ENCODE results near the gene CDC42BPA. TPM values are rescaled to one million over a fixed set of nuclear protein-coding genes. Genes with fewer than 3 reads are reported as not detected.

CDC42BPA gene
- total RNA-seq, 1 experiment from 2014 or later, result 25.2 TPM

- CTCF ChIA-PET, result interaction anchor here (1.5 kb wide), 1 partner anchor 66 kb away, joined by 4 read pairs; no protein-coding TSS in a partner anchor
- peaks cover under 1% of the 10 kb centered on the region for H3K4me1 Mint-ChIP-seq
- no peak for DNase-seq (ENCODE audit: low spot score)
- H3K9me3 Mint-ChIP-seq, result peaks cover 3% of the 10 kb centered on the region
- H3K36me3 Mint-ChIP-seq, result no peaks in the 10 kb centered on the region
- no peak for ATAC-seq
- H3K4me3 Mint-ChIP-seq, result no peak overlapping the region
- H3K27me3 Mint-ChIP-seq (ENCODE audit: low read depth), result no peaks in the 10 kb centered on the region
- TF ChIP-seq ETV6 (CRISPR knock-in tag; IDR thresholded peaks at IDR 0.05) (no peak), ZNF512 (CRISPR knock-in tag; IDR thresholded peaks at IDR 0.05; ENCODE audit: borderline replicate concordance) (no peak), GRHL2 (CRISPR knock-in tag; IDR thresholded peaks at IDR 0.05; ENCODE audit: insufficient replicate concordance, severe bottlenecking) (no peak), TCF7 (CRISPR knock-in tag; IDR thresholded peaks at IDR 0.05; ENCODE audit: low read depth) (no peak), RORB (CRISPR knock-in tag; IDR thresholded peaks at IDR 0.05) (no peak), PRDM15 (CRISPR knock-in tag; IDR thresholded peaks at IDR 0.05) (no peak), NR1H2 (CRISPR knock-in tag; IDR thresholded peaks at IDR 0.05) (no peak), HMGA2 (CRISPR knock-in tag; IDR thresholded peaks at IDR 0.05) (no peak), HMGXB4 (CRISPR knock-in tag; IDR thresholded peaks at IDR 0.05) (no peak), SMAD4 (CRISPR knock-in tag; IDR thresholded peaks at IDR 0.05) (no peak), ZNF121 (CRISPR knock-in tag; IDR thresholded peaks at IDR 0.05) (no peak), MXD4 (CRISPR knock-in tag; IDR thresholded peaks at IDR 0.05; ENCODE audit: borderline replicate concordance) (no peak)
- POLR2A ChIA-PET, result interaction anchor here (0.6 kb wide), 1 partner anchor 132 kb away, joined by 3 read pairs; no protein-coding TSS in a partner anchor
- no peak overlapping the region for H3K27ac Mint-ChIP-seq
These were observed 251.3 kb downstream of the CDC42BPA start for GRCh38 chr1:227066999-227067398.

GRCh38 chr1:227065311-227065710 lies 253.0 kb downstream of the CDC42BPA start:
- POLR2A ChIA-PET, result no interaction called here
- Mint-ChIP-seq H3K4me1 (no peaks in the 10 kb centered on the region), H3K36me3 (peaks cover 2% of the 10 kb centered on the region), H3K9me3 (peaks cover 5% of the 10 kb centered on the region), H3K27ac (peak overlapping the region; percentile 14; the same call in 1 of the 2 replicates), H3K27me3 (ENCODE audit: low read depth) (no peaks in the 10 kb centered on the region), H3K4me3 (no peak overlapping the region)
- CTCF ChIA-PET, result interaction anchor here (1.5 kb wide), 1 partner anchor 64 kb away, joined by 4 read pairs; no protein-coding TSS in a partner anchor
- ATAC-seq, result no peak
- DNase-seq (ENCODE audit: low spot score), result no peak
- no peak for TF ChIP-seq NR2C2 (CRISPR knock-in tag; IDR thresholded peaks at IDR 0.05)
- TF ChIP-seq IRF1 (CRISPR knock-in tag; IDR thresholded peaks at IDR 0.05), result no peak
- TF ChIP-seq EMX1 (CRISPR knock-in tag; IDR thresholded peaks at IDR 0.05), result no peak
- TF ChIP-seq USF1 (CRISPR knock-in tag; IDR thresholded peaks at IDR 0.05), result no peak
- TF ChIP-seq ATF6 (CRISPR knock-in tag; IDR thresholded peaks at IDR 0.05), result no peak
- no peak for TF ChIP-seq ZNF317 (CRISPR knock-in tag; IDR thresholded peaks at IDR 0.05; ENCODE audit: borderline replicate concordance, low read depth)
- TF ChIP-seq MXD4 (CRISPR knock-in tag; IDR thresholded peaks at IDR 0.05; ENCODE audit: borderline replicate concordance), result no peak
- TF ChIP-seq FOXP1 (CRISPR knock-in tag; IDR thresholded peaks at IDR 0.05; ENCODE audit: borderline replicate concordance), result no peak
- TF ChIP-seq ZNF512 (CRISPR knock-in tag; IDR thresholded peaks at IDR 0.05; ENCODE audit: borderline replicate concordance), result no peak
- TF ChIP-seq OVOL2 (CRISPR knock-in tag; IDR thresholded peaks at IDR 0.05; ENCODE audit: borderline replicate concordance), result no peak
